ENCODE data around the gene MAPK8IP3. TPM values are rescaled to one million over a fixed set of nuclear protein-coding genes. Genes with fewer than 3 reads are reported as not detected.

The MAPK8IP3 gene
- total RNA-seq, 2 donors from 2014 or later = 109 to 111 TPM

DNA sequence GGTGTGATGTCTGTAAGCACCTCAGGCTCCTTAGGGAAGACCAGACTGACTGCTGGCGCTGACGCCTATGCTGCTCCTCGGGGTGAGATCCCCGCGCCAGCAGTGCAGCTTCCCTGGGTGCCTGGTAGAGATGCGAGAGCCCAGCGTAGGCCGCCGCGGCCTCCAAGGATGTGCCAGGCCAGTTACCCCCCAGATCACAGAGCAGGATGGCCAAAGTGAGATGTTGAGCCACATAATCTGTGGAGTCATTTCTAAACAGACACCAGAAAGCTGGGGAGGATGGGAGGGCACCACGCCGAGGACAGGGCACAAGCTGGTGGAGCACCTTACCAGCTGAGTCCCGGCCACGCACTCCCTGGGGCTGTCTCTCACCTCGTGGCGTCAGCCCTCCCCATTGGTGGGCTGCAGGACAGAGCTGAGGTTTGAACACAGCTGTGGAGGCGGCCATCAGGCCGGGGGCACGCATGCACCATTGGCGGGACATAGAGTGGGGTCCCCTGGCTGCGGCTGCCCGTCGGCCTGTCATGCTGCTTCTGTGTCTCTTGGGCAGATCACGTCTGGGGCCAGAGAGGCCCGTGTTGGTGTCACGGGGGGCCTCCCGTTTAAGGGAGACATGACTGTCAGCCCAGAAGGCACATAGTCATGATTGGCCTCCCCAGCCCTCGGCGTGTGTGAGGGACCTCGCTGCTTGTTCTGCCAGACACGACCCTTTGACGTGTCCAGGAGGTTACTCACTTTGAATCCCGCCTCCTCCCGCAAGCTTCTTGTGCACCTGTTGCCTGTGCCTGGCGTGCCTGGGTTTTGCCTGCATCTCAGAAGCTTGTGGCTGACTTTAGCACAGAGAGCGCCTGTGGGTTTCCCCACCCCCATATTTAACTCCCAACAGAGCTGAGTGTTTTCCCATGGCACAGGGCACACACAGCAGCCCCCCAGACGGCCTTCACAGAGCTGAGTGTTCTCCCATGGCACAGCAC is 21.9 kb downstream of the MAPK8IP3 start:
- TF ChIP-seq, protein P1, sequence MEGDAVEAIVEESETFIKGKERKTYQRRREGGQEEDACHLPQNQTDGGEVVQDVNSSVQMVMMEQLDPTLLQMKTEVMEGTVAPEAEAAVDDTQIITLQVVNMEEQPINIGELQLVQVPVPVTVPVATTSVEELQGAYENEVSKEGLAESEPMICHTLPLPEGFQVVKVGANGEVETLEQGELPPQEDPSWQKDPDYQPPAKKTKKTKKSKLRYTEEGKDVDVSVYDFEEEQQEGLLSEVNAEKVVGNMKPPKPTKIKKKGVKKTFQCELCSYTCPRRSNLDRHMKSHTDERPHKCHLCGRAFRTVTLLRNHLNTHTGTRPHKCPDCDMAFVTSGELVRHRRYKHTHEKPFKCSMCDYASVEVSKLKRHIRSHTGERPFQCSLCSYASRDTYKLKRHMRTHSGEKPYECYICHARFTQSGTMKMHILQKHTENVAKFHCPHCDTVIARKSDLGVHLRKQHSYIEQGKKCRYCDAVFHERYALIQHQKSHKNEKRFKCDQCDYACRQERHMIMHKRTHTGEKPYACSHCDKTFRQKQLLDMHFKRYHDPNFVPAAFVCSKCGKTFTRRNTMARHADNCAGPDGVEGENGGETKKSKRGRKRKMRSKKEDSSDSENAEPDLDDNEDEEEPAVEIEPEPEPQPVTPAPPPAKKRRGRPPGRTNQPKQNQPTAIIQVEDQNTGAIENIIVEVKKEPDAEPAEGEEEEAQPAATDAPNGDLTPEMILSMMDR (IDR thresholded peaks at IDR 0.05) = no peak
- H3K36me3 ChIP-seq = peaks cover 36% of the 10 kb centered on the region

DNA sequence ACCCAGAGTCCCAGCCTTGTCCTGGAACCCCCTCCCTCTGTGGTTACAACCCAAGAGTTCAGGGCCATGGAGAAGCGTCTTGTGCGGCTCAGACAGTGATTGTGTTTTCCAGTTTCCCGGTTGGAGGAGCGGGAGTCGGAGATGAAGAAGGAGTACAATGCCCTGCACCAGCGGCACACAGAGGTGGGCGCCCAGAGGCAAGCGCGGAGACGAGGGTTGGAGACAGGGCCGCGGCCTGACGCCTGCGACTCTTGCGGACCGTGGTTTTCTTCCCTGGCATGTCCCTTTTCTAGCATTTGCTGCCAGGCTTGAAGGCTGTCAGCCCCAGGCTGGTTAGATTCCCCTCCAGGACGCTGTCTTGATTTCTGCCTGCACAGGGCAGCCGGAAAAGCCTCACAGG is 23.0 kb downstream of the MAPK8IP3 start:
- no peak overlapping the region for H3K4me3 ChIP-seq

More for the DNA sequence above, 21.9 kb downstream of the MAPK8IP3 start:
- DNase-seq (ENCODE audit: low spot score) (no peak), ATAC-seq (ENCODE audit: insufficient number of reproducible peaks, low FRiP score, low read depth) (no peak)
- Histone ChIP-seq H3K4me3 (no peak overlapping the region), H3K27me3 (replicated peaks; ENCODE audit: insufficient read depth) (no peaks in the 10 kb centered on the region), H3K27ac (no peak overlapping the region), H3K9me3 (no peaks in the 10 kb centered on the region), H3K4me1 (ENCODE audit: control insufficient read depth in 1 of 2, low read depth in 2 of 2) (peaks cover 5 to 6% of the 10 kb centered on the region in 2 donors)

DNA sequence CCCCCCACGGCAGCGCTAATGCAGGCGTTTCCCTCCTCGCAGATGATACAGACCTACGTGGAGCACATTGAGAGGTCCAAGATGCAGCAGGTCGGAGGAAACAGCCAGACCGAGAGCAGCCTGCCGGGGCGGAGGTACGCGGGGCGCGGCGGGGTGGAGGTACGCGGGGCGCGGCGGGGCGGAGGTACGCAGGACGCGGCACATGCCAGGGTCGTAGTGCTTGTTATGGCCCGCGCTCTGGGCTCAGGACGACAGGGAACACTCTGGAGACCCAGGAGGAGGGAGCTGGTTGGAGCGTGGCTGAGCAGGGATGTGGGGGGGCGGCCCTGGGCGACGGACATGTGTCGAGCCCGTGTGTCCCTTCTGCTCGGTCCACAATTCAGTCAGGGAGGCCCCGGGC is 23.4 kb downstream of the MAPK8IP3 start:
- Histone ChIP-seq H3K4me1 (ENCODE audit: control insufficient read depth in 1 of 2, low read depth in 2 of 2) (no peaks in the 10 kb centered on the region), H3K36me3 (peaks cover 45% of the 10 kb centered on the region)
- no peak for ATAC-seq (ENCODE audit: insufficient number of reproducible peaks, low FRiP score, low read depth)

More for the DNA sequence above, 23.0 kb downstream of the MAPK8IP3 start:
- TF ChIP-seq, protein P1 (IDR thresholded peaks at IDR 0.05) = no peak
- DNase-seq (ENCODE audit: low spot score) = no peak
- Histone ChIP-seq H3K36me3 (peaks cover 42% of the 10 kb centered on the region), H3K27ac (no peak overlapping the region), H3K4me1 (ENCODE audit: control insufficient read depth in 1 of 2, low read depth in 2 of 2) (no peaks in the 10 kb centered on the region), H3K27me3 (replicated peaks; ENCODE audit: insufficient read depth) (no peaks in the 10 kb centered on the region), H3K9me3 (no peaks in the 10 kb centered on the region)
- ATAC-seq (ENCODE audit: insufficient number of reproducible peaks, low FRiP score, low read depth) = no peak

DNA sequence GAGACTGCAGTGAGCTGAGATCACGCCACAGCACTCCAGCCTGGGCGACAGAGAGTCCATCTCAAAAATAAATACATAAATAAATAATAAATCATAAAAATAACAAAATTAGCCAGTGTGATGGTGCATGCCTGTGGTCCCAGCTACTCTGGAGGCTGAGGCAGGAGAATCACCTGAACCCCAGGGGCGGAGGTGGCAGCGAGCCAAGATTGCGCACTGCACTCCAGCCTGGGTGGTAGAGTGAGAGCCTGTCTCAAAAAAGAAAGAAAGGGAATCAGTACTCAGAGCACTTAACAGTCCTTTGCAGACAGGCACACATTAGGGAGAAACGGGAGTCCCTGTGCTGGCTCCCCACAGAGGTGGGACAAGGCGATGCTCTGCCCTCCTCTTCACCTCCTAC is 25.1 kb downstream of the MAPK8IP3 start:
- TF ChIP-seq, protein P1 (IDR thresholded peaks at IDR 0.05) = no peak
- peaks cover 42% of the 10 kb centered on the region for H3K36me3 ChIP-seq

More for the DNA sequence above, 23.4 kb downstream of the MAPK8IP3 start:
- no peaks in the 10 kb centered on the region for H3K27me3 ChIP-seq (replicated peaks; ENCODE audit: insufficient read depth)
- DNase-seq (ENCODE audit: low spot score) = no peak
- H3K27ac ChIP-seq = no peak overlapping the region
- H3K4me3 ChIP-seq = no peak overlapping the region
- TF ChIP-seq, protein P1 (IDR thresholded peaks at IDR 0.05) = no peak
- H3K9me3 ChIP-seq = no peaks in the 10 kb centered on the region

DNA sequence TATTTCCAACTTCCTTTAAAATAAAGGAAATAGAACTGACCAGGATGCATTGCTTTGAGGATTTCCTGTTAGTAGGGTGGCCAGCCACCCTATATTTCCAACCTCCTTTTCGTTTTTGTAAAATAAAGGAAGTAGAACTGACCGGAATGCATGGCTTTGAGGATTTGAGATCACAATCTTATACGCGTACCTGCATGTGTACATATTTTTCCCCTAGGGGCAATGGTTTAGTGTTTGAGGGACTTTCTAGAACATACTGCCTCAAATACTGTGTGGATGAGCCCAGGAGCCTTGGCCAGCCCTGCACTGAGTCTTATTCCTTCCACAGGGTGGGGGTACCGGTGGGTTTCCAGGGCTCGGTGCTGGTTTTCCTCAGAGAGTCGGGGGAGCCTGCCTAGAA is 25.6 kb downstream of the MAPK8IP3 start:
- H3K36me3 ChIP-seq = peaks cover 37% of the 10 kb centered on the region

More for the DNA sequence above, 25.1 kb downstream of the MAPK8IP3 start:
- H3K27ac ChIP-seq = no peak overlapping the region
- DNase-seq (ENCODE audit: low spot score) = no peak
- H3K9me3 ChIP-seq = no peaks in the 10 kb centered on the region
- H3K27me3 ChIP-seq (replicated peaks; ENCODE audit: insufficient read depth) = no peaks in the 10 kb centered on the region
- H3K4me3 ChIP-seq = no peak overlapping the region
- no peak for ATAC-seq (ENCODE audit: insufficient number of reproducible peaks, low FRiP score, low read depth)
- no peaks in the 10 kb centered on the region for H3K4me1 ChIP-seq (ENCODE audit: control insufficient read depth in 1 of 2, low read depth in 2 of 2)

More for the DNA sequence above, 25.6 kb downstream of the MAPK8IP3 start:
- no peak overlapping the region for H3K27ac ChIP-seq
- TF ChIP-seq, protein P1 (IDR thresholded peaks at IDR 0.05) = no peak
- H3K4me3 ChIP-seq = no peak overlapping the region
- no peaks in the 10 kb centered on the region for H3K27me3 ChIP-seq (replicated peaks; ENCODE audit: insufficient read depth)
- H3K9me3 ChIP-seq = no peaks in the 10 kb centered on the region
- H3K4me1 ChIP-seq (ENCODE audit: control insufficient read depth in 1 of 2, low read depth in 2 of 2) = no peaks in the 10 kb centered on the region
- ATAC-seq (ENCODE audit: insufficient number of reproducible peaks, low FRiP score, low read depth) (no peak), DNase-seq (ENCODE audit: low spot score) (no peak)
